Urinary bladder (tissue), 4 donors: ENCODE measurements around the gene HDAC6. TPM values are rescaled to one million over a fixed set of nuclear protein-coding genes. Genes with fewer than 3 reads are reported as not detected.
"Not testable (repeated sequence)": the region's sequence is repeated elsewhere in the genome, so short reads cannot be mapped to it uniquely, and the experiment has no call there.

Experiments
- DNase-seq: peaks from one replicate; pipeline ENCODE4 v3.0.0-alpha.2; 2015; ENCODE audit errors: extremely low spot score
- H3K27ac ChIP-seq: one replicate; pipeline ENCODE4 v1.5.1; 2013; ENCODE audit warnings: low read depth, mild to moderate bottlenecking, moderate library complexity
- H3K36me3 ChIP-seq: one replicate; pipeline ENCODE4 v1.6.1; 2013; ENCODE audit warnings: mild to moderate bottlenecking, moderate library complexity; ENCODE audit not compliant: insufficient read depth
- H3K4me1 ChIP-seq: one replicate; pipeline ENCODE4 v1.6.1; 2013; ENCODE audit warnings: mild to moderate bottlenecking, moderate library complexity; ENCODE audit not compliant: insufficient read depth
- H3K4me3 ChIP-seq: one replicate; pipeline ENCODE4 v1.5.1; 2013; ENCODE audit warnings: low read depth, low read length
- WGBS: extraction: QIAGEN DNeasy Blood & Tissue Kit; methylation state at CpG from one replicate; pipeline ENCODE4 v1.1.7; 2013; 5-methylcytosine and 5-hydroxymethylcytosine counted together
- polyA plus RNA-seq: library from polyadenylated mRNA; stranded (reverse); fragments of 200-250 nt; gene quantifications from one replicate; pipeline ENCODE4 v1.2.3, GENCODE V29; 2013
- small RNA-seq: library from RNA; depleted of rRNA; stranded (forward); fragments of <200 nt; gene quantifications from one replicate; pipeline ENCODE3, GENCODE V24; 2014
- total RNA-seq: library from RNA; depleted of rRNA; stranded (reverse); fragments of >200 nt; gene quantifications from one replicate; pipeline ENCODE4 v1.2.3, GENCODE V29; 2014
- donor health status: healthy with polysubstance abuse.
- donor health status: healthy.

Gene HDAC6
- total and polyA plus RNA-seq, 2 donors = 42.0 to 63.8 TPM

GRCh38 chrX:48848847-48849246 lies 47.0 kb downstream of the HDAC6 start:
- Histone ChIP-seq H3K4me1 (no peaks in the 10 kb centered on the region), H3K27ac (no peak overlapping the region), H3K4me3 (no peak overlapping the region), H3K36me3 (no peaks in the 10 kb centered on the region)
- 60% methylated on average over 1 of the region's 1 CpG for WGBS
- no peak for DNase-seq

GRCh38 chrX:48852857-48853256 lies 51.0 kb downstream of the HDAC6 start:
- no peak overlapping the region for H3K27ac ChIP-seq
- no peaks in the 10 kb centered on the region for H3K4me1 ChIP-seq
- WGBS = 82% methylated on average over 7 of the region's 7 CpGs
- no peak for DNase-seq
- H3K36me3 ChIP-seq = no peaks in the 10 kb centered on the region
- no peak overlapping the region for H3K4me3 ChIP-seq

- H3K27ac ChIP-seq, H3K4me3 ChIP-seq, DNase-seq, H3K36me3 ChIP-seq, H3K4me1 ChIP-seq: not testable (repeated sequence)
Measured at GRCh38 chrX:48853494-48853893, 51.6 kb downstream of the HDAC6 start.

- H3K36me3 ChIP-seq, H3K4me3 ChIP-seq, H3K27ac ChIP-seq, DNase-seq, H3K4me1 ChIP-seq: not testable (repeated sequence)
- WGBS = 83% methylated on average over 12 of the region's 12 CpGs
Measured at GRCh38 chrX:48854121-48854804, 52.4 kb downstream of the HDAC6 start.

GRCh38 chrX:48854898-48855297 lies 53.0 kb downstream of the HDAC6 start:
- WGBS = 44% methylated on average over 5 of the region's 5 CpGs
- no peak overlapping the region for H3K4me3 ChIP-seq
- H3K36me3 ChIP-seq = no peaks in the 10 kb centered on the region
- no peak for DNase-seq
- no peaks in the 10 kb centered on the region for H3K4me1 ChIP-seq
- H3K27ac ChIP-seq = no peak overlapping the region

- no peak for DNase-seq
- Histone ChIP-seq H3K4me3 (no peak overlapping the region), H3K27ac (no peak overlapping the region), H3K36me3 (no peaks in the 10 kb centered on the region), H3K4me1 (no peaks in the 10 kb centered on the region)
- 17% methylated on average over 4 of the region's 4 CpGs for WGBS
Measured at GRCh38 chrX:48864210-48864609, 62.3 kb downstream of the HDAC6 start.

- H3K4me3 ChIP-seq, H3K36me3 ChIP-seq, H3K27ac ChIP-seq, H3K4me1 ChIP-seq, DNase-seq: not testable (repeated sequence)
- 71% methylated on average over 1 of the region's 2 CpGs for WGBS
Measured at GRCh38 chrX:48872017-48872416, 70.2 kb downstream of the HDAC6 start.

Small RNAs within 50 kb of the gene (small RNA-seq; reads per million reads assigned to genes)
- not detected for gene RNU6-29P

Other genes starting within 250 kb of the HDAC6 start
- gene RBM3, start 227.6 kb upstream of the HDAC6 start, total RNA-seq = 198 TPM
- 205 TPM for gene RBM3, start 227.6 kb upstream of the HDAC6 start, polyA plus RNA-seq
- gene WDR13, start 204.6 kb upstream of the HDAC6 start, total RNA-seq = 55.0 TPM
- gene WDR13, start 204.6 kb upstream of the HDAC6 start, polyA plus RNA-seq = 134 TPM
- gene WAS, start 118.3 kb upstream of the HDAC6 start, total RNA-seq = 1.0 TPM
- gene WAS, start 118.3 kb upstream of the HDAC6 start, polyA plus RNA-seq = 6.1 TPM
- 2.8 TPM for gene SUV39H1, start 105.3 kb upstream of the HDAC6 start, total RNA-seq
- 6.0 TPM for gene SUV39H1, start 105.3 kb upstream of the HDAC6 start, polyA plus RNA-seq
- gene GLOD5, start 40.3 kb upstream of the HDAC6 start, total RNA-seq = not detected
- not detected for gene GLOD5, start 40.3 kb upstream of the HDAC6 start, polyA plus RNA-seq
- gene GATA1, start 15.5 kb upstream of the HDAC6 start, total RNA-seq = not detected
- gene GATA1, start 15.5 kb upstream of the HDAC6 start, polyA plus RNA-seq = 0.34 TPM
- gene ERAS, start 24.4 kb downstream of the HDAC6 start, total RNA-seq = not detected
- gene ERAS, start 24.4 kb downstream of the HDAC6 start, polyA plus RNA-seq = 0.10 TPM
- 1.1 TPM for gene PCSK1N, start 33.5 kb downstream of the HDAC6 start, total RNA-seq
- 6.9 TPM for gene PCSK1N, start 33.5 kb downstream of the HDAC6 start, polyA plus RNA-seq
- gene TIMM17B, start 95.7 kb downstream of the HDAC6 start, total RNA-seq = 15.0 TPM
- gene TIMM17B, start 95.7 kb downstream of the HDAC6 start, polyA plus RNA-seq = 54.4 TPM
- gene PQBP1, start 95.9 kb downstream of the HDAC6 start, total RNA-seq = 13.9 TPM
- gene PQBP1, start 95.9 kb downstream of the HDAC6 start, polyA plus RNA-seq = 102 TPM
- gene SLC35A2, start 109.6 kb downstream of the HDAC6 start, total RNA-seq = 10.5 TPM
- gene SLC35A2, start 109.6 kb downstream of the HDAC6 start, polyA plus RNA-seq = 18.9 TPM
- 4.0 TPM for gene PIM2, start 117.0 kb downstream of the HDAC6 start, total RNA-seq
- gene PIM2, start 117.0 kb downstream of the HDAC6 start, polyA plus RNA-seq = 8.4 TPM
- 21.3 TPM for gene OTUD5, start 155.5 kb downstream of the HDAC6 start, total RNA-seq
- 48.9 TPM for gene OTUD5, start 155.5 kb downstream of the HDAC6 start, polyA plus RNA-seq
- 2.4 TPM for gene KCND1, start 169.8 kb downstream of the HDAC6 start, total RNA-seq
- gene KCND1, start 169.8 kb downstream of the HDAC6 start, polyA plus RNA-seq = 3.3 TPM
- gene GRIPAP1, start 200.2 kb downstream of the HDAC6 start, total RNA-seq = 16.1 TPM
- 27.9 TPM for gene GRIPAP1, start 200.2 kb downstream of the HDAC6 start, polyA plus RNA-seq
- 11.7 TPM for gene TFE3, start 241.3 kb downstream of the HDAC6 start, total RNA-seq
- 63.5 TPM for gene TFE3, start 241.3 kb downstream of the HDAC6 start, polyA plus RNA-seq